OCI-LY7 (cell line): ENCODE results near the gene EIF4E2.

Experiments
- EZH2phosphoT487 ChIP-seq: fragments of 200-600 bp; sonication (generic); IDR thresholded peaks from 2 replicates; pipeline ENCODE4 v1.6.1; 2018; ENCODE audit warnings: low read depth, borderline replicate concordance, mild to moderate bottlenecking, mixed run types, antibody characterized with exemption, low read length, moderate library complexity, mixed read lengths
- TF ChIP-seq, protein P1 (sequence below): fragments of 200-600 bp; sonication (generic); conservative IDR thresholded peaks from 2 replicates; pipeline ENCODE4 v1.5.1; 2014; ENCODE audit warnings: mild to moderate bottlenecking, antibody characterized with exemption, low read length, moderate library complexity, mixed read lengths

DNA sequence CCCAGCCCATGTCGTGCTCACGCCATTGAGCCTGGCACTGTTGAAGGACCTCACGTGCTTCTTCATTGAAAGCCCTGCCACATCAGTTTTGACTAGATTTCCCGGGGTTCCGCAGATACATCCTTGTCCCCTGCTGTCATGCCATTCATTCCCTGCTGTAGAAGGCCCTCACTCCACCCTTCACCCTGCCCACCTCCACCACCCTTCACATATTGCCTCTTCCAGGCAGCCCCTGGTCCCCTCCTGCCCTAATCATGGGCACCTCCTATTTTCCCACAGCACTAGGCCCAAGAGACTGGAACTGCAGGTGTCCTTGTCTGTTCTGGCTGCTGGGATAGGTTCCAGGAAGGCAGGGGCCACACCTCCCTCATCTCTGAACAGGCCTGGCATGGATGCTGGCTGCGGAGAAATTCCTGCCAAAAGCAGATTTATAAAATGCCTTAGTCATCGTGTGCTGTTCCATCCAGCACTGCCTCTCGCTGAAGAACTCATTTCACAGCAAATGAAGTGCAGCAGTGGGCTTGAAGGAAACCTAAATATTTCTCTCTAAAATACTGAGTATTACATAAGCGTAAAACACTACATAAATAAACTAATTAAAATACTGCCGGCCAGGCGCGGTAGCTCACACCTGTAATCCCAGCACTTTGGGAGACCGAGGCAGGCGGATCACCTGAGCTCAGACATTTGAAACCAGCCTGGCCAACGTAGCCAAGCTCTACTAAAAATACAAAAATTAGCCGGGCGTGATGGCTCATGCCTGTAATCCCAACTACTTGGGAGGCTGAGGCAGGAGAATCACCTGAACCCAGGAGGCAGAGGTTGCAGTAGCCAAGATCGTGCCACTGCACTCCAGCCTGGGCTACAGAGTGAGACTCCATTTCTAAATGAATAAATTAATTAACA lies 38.4 kb downstream of the EIF4E2 start:
- TF ChIP-seq, protein P1, sequence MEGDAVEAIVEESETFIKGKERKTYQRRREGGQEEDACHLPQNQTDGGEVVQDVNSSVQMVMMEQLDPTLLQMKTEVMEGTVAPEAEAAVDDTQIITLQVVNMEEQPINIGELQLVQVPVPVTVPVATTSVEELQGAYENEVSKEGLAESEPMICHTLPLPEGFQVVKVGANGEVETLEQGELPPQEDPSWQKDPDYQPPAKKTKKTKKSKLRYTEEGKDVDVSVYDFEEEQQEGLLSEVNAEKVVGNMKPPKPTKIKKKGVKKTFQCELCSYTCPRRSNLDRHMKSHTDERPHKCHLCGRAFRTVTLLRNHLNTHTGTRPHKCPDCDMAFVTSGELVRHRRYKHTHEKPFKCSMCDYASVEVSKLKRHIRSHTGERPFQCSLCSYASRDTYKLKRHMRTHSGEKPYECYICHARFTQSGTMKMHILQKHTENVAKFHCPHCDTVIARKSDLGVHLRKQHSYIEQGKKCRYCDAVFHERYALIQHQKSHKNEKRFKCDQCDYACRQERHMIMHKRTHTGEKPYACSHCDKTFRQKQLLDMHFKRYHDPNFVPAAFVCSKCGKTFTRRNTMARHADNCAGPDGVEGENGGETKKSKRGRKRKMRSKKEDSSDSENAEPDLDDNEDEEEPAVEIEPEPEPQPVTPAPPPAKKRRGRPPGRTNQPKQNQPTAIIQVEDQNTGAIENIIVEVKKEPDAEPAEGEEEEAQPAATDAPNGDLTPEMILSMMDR, result no peak
- no peak for TF ChIP-seq EZH2phosphoT487
